ENCODE measurements around the gene ACSF2. TPM values are rescaled to one million over a fixed set of nuclear protein-coding genes. Genes with fewer than 3 reads are reported as not detected.

Gene ACSF2
- total RNA-seq, 4 donors from 2014 or later: 40.8 to 121 (median 64.3) TPM

GRCh38 chr17:50467114-50467854, 41.3 kb downstream of the ACSF2 start:
- TF ChIP-seq, protein P1, sequence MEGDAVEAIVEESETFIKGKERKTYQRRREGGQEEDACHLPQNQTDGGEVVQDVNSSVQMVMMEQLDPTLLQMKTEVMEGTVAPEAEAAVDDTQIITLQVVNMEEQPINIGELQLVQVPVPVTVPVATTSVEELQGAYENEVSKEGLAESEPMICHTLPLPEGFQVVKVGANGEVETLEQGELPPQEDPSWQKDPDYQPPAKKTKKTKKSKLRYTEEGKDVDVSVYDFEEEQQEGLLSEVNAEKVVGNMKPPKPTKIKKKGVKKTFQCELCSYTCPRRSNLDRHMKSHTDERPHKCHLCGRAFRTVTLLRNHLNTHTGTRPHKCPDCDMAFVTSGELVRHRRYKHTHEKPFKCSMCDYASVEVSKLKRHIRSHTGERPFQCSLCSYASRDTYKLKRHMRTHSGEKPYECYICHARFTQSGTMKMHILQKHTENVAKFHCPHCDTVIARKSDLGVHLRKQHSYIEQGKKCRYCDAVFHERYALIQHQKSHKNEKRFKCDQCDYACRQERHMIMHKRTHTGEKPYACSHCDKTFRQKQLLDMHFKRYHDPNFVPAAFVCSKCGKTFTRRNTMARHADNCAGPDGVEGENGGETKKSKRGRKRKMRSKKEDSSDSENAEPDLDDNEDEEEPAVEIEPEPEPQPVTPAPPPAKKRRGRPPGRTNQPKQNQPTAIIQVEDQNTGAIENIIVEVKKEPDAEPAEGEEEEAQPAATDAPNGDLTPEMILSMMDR (IDR thresholded peaks at IDR 0.05): no peak
- no peak for TF ChIP-seq POLR2A (IDR thresholded peaks at IDR 0.05)
- intact Hi-C loops (cut with DNase I; ENCODE audit: low total_unique reads): no loop called here
- no peak overlapping the region for H3K4me3 ChIP-seq (ENCODE audit: low read depth, poor library complexity, severe bottlenecking)
- WGBS, 2 donors: 79 to 81% methylated on average over 7 of the region's 7 CpGs
- no peak for DNase-seq (ENCODE audit: low spot score in 2 of 2)

GRCh38 chr17:50467855-50468303, 41.9 kb downstream of the ACSF2 start:
- intact Hi-C loops (cut with DNase I; ENCODE audit: low total_unique reads): no loop called here
- no peak overlapping the region for H3K4me3 ChIP-seq (ENCODE audit: low read depth, poor library complexity, severe bottlenecking)
- 72 to 84% methylated on average over 13 of the region's 13 CpGs for WGBS, 2 donors
- TF ChIP-seq POLR2A (IDR thresholded peaks at IDR 0.05): no peak
- TF ChIP-seq, protein P1 (IDR thresholded peaks at IDR 0.05): no peak
- no peak for DNase-seq (ENCODE audit: low spot score in 2 of 2)

GRCh38 chr17:50468304-50469207, 42.5 kb downstream of the ACSF2 start, which contains the start of gene CHAD:
CHAD (minus strand) TSS chr17:50468880; CDS start chr17:50468813, 67 bp downstream.
- DNase-seq (ENCODE audit: low spot score in 2 of 2): no peak
- WGBS, 2 donors: 32 to 42% methylated on average over 37 of the region's 71 CpGs
- no peak within 1 kb of the TSS for H3K4me3 ChIP-seq (ENCODE audit: low read depth, poor library complexity, severe bottlenecking)
- TF ChIP-seq, protein P1 (IDR thresholded peaks at IDR 0.05): no peak
- TF ChIP-seq POLR2A (IDR thresholded peaks at IDR 0.05): no peak
- intact Hi-C loops (cut with DNase I; ENCODE audit: low total_unique reads): no loop called here

DNA sequence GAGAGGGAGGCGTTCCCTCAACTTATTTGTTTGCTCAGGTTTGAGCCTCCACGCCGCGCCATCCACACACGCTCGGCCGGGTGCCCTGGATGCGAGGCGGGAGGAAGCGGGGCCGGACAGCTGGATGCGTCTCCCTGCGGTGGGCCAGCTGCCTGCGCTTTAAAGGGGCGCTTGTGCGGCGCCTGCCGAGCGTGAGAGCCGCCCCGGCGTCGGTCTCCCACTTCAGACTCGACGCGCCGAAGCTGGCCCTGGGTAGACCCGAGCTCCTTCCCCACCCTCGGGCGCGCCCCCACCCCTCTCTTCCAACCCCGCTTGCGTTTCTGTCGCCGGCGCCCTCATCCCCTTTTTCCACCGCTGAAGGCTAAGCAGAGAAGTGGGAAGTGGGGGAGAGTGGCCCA, 43.2 kb downstream of the ACSF2 start:
- WGBS, 2 donors: 2 to 3% methylated on average over 32 to 34 of the region's 37 CpGs
- intact Hi-C loops (cut with DNase I; ENCODE audit: low total_unique reads): no loop called here
- no peak overlapping the region for H3K4me3 ChIP-seq (ENCODE audit: low read depth, poor library complexity, severe bottlenecking)
- no peak for DNase-seq (ENCODE audit: low spot score in 2 of 2)
- TF ChIP-seq, protein P1 (IDR thresholded peaks at IDR 0.05): no peak
- TF ChIP-seq POLR2A (IDR thresholded peaks at IDR 0.05): no peak

- intact Hi-C loops (cut with DNase I; ENCODE audit: low total_unique reads): loop anchor here (10.0 kb wide), 2 partner anchors 105 to 275 kb away; no protein-coding TSS in a partner anchor
- DNase-seq (ENCODE audit: low spot score in 2 of 2): no peak
- H3K4me3 ChIP-seq (ENCODE audit: low read depth, poor library complexity, severe bottlenecking): no peak overlapping the region
- TF ChIP-seq, protein P1 (IDR thresholded peaks at IDR 0.05): no peak
- TF ChIP-seq POLR2A (IDR thresholded peaks at IDR 0.05): no peak
- WGBS, 2 donors: 49 to 52% methylated on average over 19 of the region's 19 CpGs
Measured at GRCh38 chr17:50469671-50470305, 43.8 kb downstream of the ACSF2 start.
